Smooth muscle cell (in vitro differentiated cells): ENCODE measurements around the gene FNDC3B. TPM values are rescaled to one million over a fixed set of nuclear protein-coding genes. Genes with fewer than 3 reads are reported as not detected.
A peak's percentile ranks its signal among the peaks of the same experiment; 100 is the strongest.

Source experiments
- DNase-seq: peaks from one replicate; lab custom pipeline; 2025; ENCODE audit not compliant: unreplicated experiment; lab: John Stamatoyannopoulos, UW
- H2AFZ ChIP-seq: fragments of 200-600 bp; sonication (generic); 2 replicates; pipeline ENCODE4 v1.6.0; 2016; ENCODE audit warnings: antibody characterized with exemption, low read depth, mild to moderate bottlenecking
- H3F3A ChIP-seq: fragments of 200-600 bp; sonication (generic); 2 replicates; pipeline ENCODE4 v1.6.0; 2017; ENCODE audit warnings: antibody characterized with exemption, low read depth
- H3K27ac ChIP-seq: fragments of 200-600 bp; sonication (generic); 2 replicates; pipeline ENCODE4 v1.5.1; 2016; ENCODE audit warnings: low read depth, mild to moderate bottlenecking
- H3K27me3 ChIP-seq: fragments of 200-600 bp; sonication (generic); 2 replicates; pipeline ENCODE4 v1.6.1; 2016; ENCODE audit warnings: low read depth, mild to moderate bottlenecking
- H3K36me3 ChIP-seq: fragments of 200-600 bp; sonication (generic); 2 replicates; pipeline ENCODE4 v1.5.1; 2016; ENCODE audit warnings: low read depth
- H3K4me1 ChIP-seq: fragments of 200-600 bp; sonication (generic); 2 replicates; pipeline ENCODE4 v1.5.1; 2016; ENCODE audit warnings: low read depth
- H3K4me2 ChIP-seq: fragments of 200-600 bp; sonication (generic); 2 replicates; pipeline ENCODE4 v1.6.0; 2016; ENCODE audit warnings: mild to moderate bottlenecking
- H3K4me3 ChIP-seq: fragments of 200-600 bp; sonication (generic); 2 replicates; pipeline ENCODE4 v1.5.1; 2016; ENCODE audit warnings: mild to moderate bottlenecking
- H3K79me2 ChIP-seq: fragments of 200-600 bp; sonication (generic); 2 replicates; pipeline ENCODE4 v1.6.0; 2016; ENCODE audit warnings: low read depth, mild to moderate bottlenecking
- H3K9ac ChIP-seq: fragments of 200-600 bp; sonication (generic); 2 replicates; pipeline ENCODE4 v1.6.0; 2016; ENCODE audit warnings: low read depth
- H3K9me3 ChIP-seq: fragments of 200-600 bp; sonication (generic); replicated peaks from 2 replicates; pipeline ENCODE4 v1.5.1; 2016; ENCODE audit warnings: low read depth
- H4K20me1 ChIP-seq: fragments of 200-600 bp; sonication (generic); 2 replicates; pipeline ENCODE4 v1.6.0; 2016; ENCODE audit warnings: low read depth
- WGBS: methylation state at CpG from one replicate; pipeline ENCODE4 v1.1.7; 2016; ENCODE audit warnings: low lambda C conversion rate; 5-methylcytosine and 5-hydroxymethylcytosine counted together
- polyA plus RNA-seq: library from polyadenylated mRNA; unstranded; fragments of >200 nt; fragmentation: Nextera tagmentation; extraction: Ambion mirVana; gene quantifications from 2 replicates; pipeline ENCODE4 v1.2.1, GENCODE V29; 2016
- total RNA-seq: library from RNA; depleted of rRNA; stranded (reverse); fragments of >200 nt; gene quantifications from 2 replicates; pipeline ENCODE4 v1.2.3, GENCODE V29; 2014
- TF ChIP-seq, protein P1 (sequence below): fragments of 200-600 bp; sonication (generic); IDR thresholded peaks from 2 replicates; pipeline ENCODE4 v1.5.1; 2017; ENCODE audit warnings: borderline replicate concordance, mild to moderate bottlenecking, antibody characterized with exemption; ENCODE audit not compliant: insufficient read depth, poor library complexity, severe bottlenecking

The FNDC3B gene
- total and polyA plus RNA-seq, 2 experiments from 2014 or later = 149 to 294 TPM

DNA sequence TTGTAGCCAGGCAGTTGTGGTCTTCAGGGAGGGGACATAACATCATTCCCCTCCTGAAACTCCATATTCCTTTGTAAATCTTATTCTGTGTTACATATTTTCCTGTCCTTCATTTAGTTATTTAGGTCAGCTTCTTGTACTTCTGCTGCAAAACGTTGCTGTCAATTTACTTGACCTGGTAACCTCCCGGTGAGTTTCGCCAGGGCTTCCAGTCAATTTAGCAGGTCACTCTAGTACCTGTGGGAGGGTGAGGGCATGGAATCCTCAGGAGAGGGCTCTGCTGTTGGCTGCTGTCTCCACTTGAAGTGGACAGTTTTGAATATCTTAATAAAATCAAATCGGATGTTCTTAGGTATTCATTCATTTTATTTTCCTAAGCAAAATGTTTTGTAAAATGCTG is 29.6 kb downstream of the FNDC3B start:
- no peak for DNase-seq
- Histone ChIP-seq H3K4me2 (peak overlapping the region; percentile 54), H3K4me1 (peaks cover 49% of the 10 kb centered on the region), H3F3A (peaks cover 17% of the 10 kb centered on the region), H3K27ac (peak overlapping the region; percentile 73), H3K27me3 (no peaks in the 10 kb centered on the region), H3K36me3 (peaks cover 7% of the 10 kb centered on the region), H3K9me3 (no peaks in the 10 kb centered on the region), H2AFZ (no peak overlapping the region), H3K79me2 (peaks cover 100% of the 10 kb centered on the region), H3K4me3 (no peak overlapping the region), H3K9ac (no peak overlapping the region), H4K20me1 (peaks cover 100% of the 10 kb centered on the region)
- TF ChIP-seq, protein P1, sequence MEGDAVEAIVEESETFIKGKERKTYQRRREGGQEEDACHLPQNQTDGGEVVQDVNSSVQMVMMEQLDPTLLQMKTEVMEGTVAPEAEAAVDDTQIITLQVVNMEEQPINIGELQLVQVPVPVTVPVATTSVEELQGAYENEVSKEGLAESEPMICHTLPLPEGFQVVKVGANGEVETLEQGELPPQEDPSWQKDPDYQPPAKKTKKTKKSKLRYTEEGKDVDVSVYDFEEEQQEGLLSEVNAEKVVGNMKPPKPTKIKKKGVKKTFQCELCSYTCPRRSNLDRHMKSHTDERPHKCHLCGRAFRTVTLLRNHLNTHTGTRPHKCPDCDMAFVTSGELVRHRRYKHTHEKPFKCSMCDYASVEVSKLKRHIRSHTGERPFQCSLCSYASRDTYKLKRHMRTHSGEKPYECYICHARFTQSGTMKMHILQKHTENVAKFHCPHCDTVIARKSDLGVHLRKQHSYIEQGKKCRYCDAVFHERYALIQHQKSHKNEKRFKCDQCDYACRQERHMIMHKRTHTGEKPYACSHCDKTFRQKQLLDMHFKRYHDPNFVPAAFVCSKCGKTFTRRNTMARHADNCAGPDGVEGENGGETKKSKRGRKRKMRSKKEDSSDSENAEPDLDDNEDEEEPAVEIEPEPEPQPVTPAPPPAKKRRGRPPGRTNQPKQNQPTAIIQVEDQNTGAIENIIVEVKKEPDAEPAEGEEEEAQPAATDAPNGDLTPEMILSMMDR = no peak
- 84% methylated on average over 4 of the region's 4 CpGs for WGBS

DNA sequence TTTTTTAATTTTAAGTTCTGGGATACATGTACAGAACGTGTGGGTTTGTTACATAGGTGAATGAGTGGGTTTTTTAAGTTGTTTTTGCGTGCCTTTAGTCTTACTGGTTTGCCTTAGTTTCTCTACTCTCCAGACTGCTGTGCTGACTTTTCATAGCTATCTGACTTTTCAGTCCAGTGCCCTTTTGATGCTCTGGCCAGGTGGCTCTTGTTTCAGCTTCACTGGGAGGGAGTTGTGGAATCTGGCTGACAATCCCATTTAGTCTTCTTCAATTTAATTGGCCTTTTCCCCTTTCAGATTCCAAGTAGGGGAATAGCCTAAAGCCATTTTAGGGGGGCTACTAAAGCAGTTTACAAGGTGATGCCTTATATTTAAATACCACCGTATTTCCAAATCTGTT is 30.1 kb downstream of the FNDC3B start:
- peaks cover 49% of the 10 kb centered on the region for H3K4me1 ChIP-seq
- H3K36me3 ChIP-seq = peaks cover 7% of the 10 kb centered on the region
- TF ChIP-seq, protein P1 = no peak
- H2AFZ ChIP-seq = no peak overlapping the region
- no peaks in the 10 kb centered on the region for H3K9me3 ChIP-seq
- H3K27ac ChIP-seq = peak overlapping the region; percentile 73
- H3K79me2 ChIP-seq = peaks cover 100% of the 10 kb centered on the region
- H3K4me3 ChIP-seq = no peak overlapping the region
- H3K27me3 ChIP-seq = no peaks in the 10 kb centered on the region
- H4K20me1 ChIP-seq = peaks cover 100% of the 10 kb centered on the region
- 88% methylated on average over 3 of the region's 3 CpGs for WGBS
- H3K9ac ChIP-seq = no peak overlapping the region
- DNase-seq = no peak
- H3F3A ChIP-seq = peaks cover 19% of the 10 kb centered on the region
- H3K4me2 ChIP-seq = peak overlapping the region; percentile 54

DNA sequence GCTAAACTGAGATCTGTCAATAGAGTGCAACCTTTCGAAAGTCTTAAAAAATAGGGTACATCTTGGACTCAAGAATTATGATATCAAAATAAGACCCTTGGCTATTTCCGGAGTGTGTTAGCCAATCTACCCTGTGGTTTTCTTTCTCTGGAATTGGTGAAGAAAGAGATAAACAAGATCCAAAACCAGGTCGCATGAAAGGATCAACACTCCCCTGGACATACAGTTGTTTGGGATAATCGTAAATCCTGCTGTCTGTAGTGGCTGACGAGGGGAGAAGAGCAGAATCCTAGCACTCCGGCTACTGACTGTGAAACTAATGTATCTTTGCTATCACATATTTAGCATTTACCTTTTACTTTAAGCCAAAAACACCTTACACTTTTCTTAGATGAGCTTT is 30.9 kb downstream of the FNDC3B start:
- Histone ChIP-seq H4K20me1 (peaks cover 100% of the 10 kb centered on the region), H2AFZ (no peak overlapping the region), H3K9me3 (no peaks in the 10 kb centered on the region), H3K36me3 (peaks cover 7% of the 10 kb centered on the region), H3K79me2 (peaks cover 100% of the 10 kb centered on the region), H3K4me1 (peaks cover 49% of the 10 kb centered on the region), H3K4me3 (no peak overlapping the region), H3K9ac (no peak overlapping the region), H3K27ac (peak overlapping the region; percentile 73), H3F3A (peaks cover 23% of the 10 kb centered on the region), H3K27me3 (no peaks in the 10 kb centered on the region), H3K4me2 (peak overlapping the region; percentile 54)
- TF ChIP-seq, protein P1 = no peak
- DNase-seq = no peak
- WGBS = 37% methylated on average over 6 of the region's 6 CpGs

DNA sequence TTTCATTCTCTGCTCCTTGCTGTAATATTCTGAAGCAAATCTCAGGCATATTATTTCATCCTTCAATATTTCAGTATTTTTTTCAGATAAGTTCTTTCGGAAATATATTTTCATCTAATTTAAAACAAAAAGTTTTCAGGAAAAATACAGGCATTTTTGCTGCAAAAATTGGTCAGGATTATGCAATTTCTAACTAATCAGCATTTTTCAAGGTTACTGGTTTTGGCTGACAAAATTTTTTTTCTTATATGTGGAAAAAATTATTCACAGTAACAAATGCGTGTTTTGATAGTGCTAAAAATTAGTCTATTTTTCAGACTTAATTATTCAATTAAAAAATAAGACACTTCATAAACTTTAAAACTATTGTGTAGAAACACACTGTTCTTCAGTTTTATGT is 31.4 kb downstream of the FNDC3B start:
- peak overlapping the region; percentile 73 for H3K27ac ChIP-seq
- H3K4me2 ChIP-seq = peak overlapping the region; percentile 54
- peaks cover 7% of the 10 kb centered on the region for H3K36me3 ChIP-seq
- no peaks in the 10 kb centered on the region for H3K9me3 ChIP-seq
- peaks cover 100% of the 10 kb centered on the region for H4K20me1 ChIP-seq
- H3K9ac ChIP-seq = no peak overlapping the region
- H3F3A ChIP-seq = peaks cover 22% of the 10 kb centered on the region
- H3K4me3 ChIP-seq = no peak overlapping the region
- no peak overlapping the region for H2AFZ ChIP-seq
- H3K27me3 ChIP-seq = no peaks in the 10 kb centered on the region
- 95% methylated on average over 2 of the region's 2 CpGs for WGBS
- DNase-seq = no peak
- TF ChIP-seq, protein P1 = no peak
- peaks cover 100% of the 10 kb centered on the region for H3K79me2 ChIP-seq
- H3K4me1 ChIP-seq = peaks cover 47% of the 10 kb centered on the region
